Measurements from ENCODE around the gene NEUROG1. TPM values are rescaled to one million over a fixed set of nuclear protein-coding genes. Genes with fewer than 3 reads are reported as not detected.

The NEUROG1 gene
- total RNA-seq, 1 experiment from 2014 or later: not detected

DNA sequence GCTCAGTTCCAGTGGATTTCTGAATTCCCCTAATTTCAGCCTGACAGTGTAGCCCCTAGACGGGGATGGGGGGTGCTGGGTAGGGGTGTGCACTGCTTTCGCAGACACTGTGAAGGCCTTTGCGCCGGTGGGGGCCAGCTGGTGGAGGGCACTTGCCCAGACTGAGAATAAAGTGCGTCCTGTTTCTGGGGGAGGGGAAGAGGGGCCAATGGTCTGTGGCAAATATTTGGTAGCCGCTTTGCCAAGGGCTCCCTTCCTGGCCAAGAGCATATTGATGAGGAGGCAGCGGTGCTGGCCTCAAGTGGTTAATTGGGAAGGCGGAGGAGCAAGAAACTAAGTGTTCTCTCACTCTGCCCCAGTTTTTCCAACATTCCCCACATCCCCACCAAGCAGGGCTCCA lies 41.7 kb upstream of the NEUROG1 start:
- BruUV-seq (replicated peaks): no TSS peak
- no peaks in the 10 kb centered on the region for H3K9me3 ChIP-seq (ENCODE audit: low read depth, low read length, poor library complexity, severe bottlenecking)
- intact Hi-C loops (cut with micrococcal nuclease; ENCODE audit: unreplicated experiment): no loop called here
- no peaks in the 10 kb centered on the region for H3K36me3 ChIP-seq (ENCODE audit: insufficient read depth, low read length, poor library complexity, severe bottlenecking)
- CTCF ChIA-PET: interaction anchor here (1.5 kb wide), 1 partner anchor 11 kb away, joined by 7 read pairs; no protein-coding TSS in a partner anchor
- H3K4me3 ChIP-seq (ENCODE audit: low read depth, low read length, poor library complexity, severe bottlenecking): no peak overlapping the region
- no peak for DNase-seq (ENCODE audit: low spot score)
- H3K27ac ChIP-seq (ENCODE audit: low read depth, low read length, poor library complexity, severe bottlenecking): no peak overlapping the region
- TF ChIP-seq EZH2 (IDR thresholded peaks at IDR 0.05; ENCODE audit: borderline replicate concordance, low read depth, low read length, poor library complexity, severe bottlenecking): no peak
- TF ChIP-seq, protein P1, sequence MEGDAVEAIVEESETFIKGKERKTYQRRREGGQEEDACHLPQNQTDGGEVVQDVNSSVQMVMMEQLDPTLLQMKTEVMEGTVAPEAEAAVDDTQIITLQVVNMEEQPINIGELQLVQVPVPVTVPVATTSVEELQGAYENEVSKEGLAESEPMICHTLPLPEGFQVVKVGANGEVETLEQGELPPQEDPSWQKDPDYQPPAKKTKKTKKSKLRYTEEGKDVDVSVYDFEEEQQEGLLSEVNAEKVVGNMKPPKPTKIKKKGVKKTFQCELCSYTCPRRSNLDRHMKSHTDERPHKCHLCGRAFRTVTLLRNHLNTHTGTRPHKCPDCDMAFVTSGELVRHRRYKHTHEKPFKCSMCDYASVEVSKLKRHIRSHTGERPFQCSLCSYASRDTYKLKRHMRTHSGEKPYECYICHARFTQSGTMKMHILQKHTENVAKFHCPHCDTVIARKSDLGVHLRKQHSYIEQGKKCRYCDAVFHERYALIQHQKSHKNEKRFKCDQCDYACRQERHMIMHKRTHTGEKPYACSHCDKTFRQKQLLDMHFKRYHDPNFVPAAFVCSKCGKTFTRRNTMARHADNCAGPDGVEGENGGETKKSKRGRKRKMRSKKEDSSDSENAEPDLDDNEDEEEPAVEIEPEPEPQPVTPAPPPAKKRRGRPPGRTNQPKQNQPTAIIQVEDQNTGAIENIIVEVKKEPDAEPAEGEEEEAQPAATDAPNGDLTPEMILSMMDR (conservative IDR thresholded peaks at IDR 0.05; ENCODE audit: low read depth, low read length): no peak
- peaks cover 38% of the 10 kb centered on the region for H3K27me3 ChIP-seq (replicated peaks; ENCODE audit: insufficient read depth, low read depth, low read length, poor library complexity)
- no peaks in the 10 kb centered on the region for H3K4me1 ChIP-seq (ENCODE audit: insufficient read depth, low read length, poor library complexity, severe bottlenecking)
- POLR2A ChIA-PET (ENCODE audit: low non-redundant PET): no interaction called here

DNA sequence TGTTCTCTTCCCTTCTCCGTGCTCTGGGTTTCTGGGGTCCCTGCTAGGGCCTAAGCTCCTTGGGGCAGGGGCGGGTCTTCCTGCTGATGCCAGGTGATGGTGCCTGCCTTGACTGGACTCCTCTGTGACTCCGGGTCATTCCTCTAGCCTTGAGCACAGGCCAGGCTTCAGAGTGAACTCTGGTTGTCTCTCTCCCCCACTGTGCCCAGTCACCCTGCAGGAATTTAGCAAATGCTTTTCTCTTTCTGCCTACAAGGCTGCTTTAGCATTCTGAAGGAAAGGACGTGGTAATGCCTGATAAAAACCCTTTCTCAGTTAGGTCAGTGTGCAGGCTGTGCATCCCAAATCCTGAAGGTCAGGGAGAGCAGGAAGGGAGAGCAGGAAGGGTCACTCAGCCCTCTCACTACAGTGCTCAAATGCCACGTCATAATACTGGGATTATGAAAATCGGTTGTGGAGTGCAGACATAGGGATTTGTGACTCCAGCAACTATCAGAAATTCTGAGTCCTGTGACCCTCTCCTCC lies 40.4 kb upstream of the NEUROG1 start:
- no peaks in the 10 kb centered on the region for H3K36me3 ChIP-seq (ENCODE audit: insufficient read depth, low read length, poor library complexity, severe bottlenecking)
- no peak overlapping the region for H3K27ac ChIP-seq (ENCODE audit: low read depth, low read length, poor library complexity, severe bottlenecking)
- DNase-seq (ENCODE audit: low spot score): no peak
- no peak for TF ChIP-seq EZH2 (IDR thresholded peaks at IDR 0.05; ENCODE audit: borderline replicate concordance, low read depth, low read length, poor library complexity, severe bottlenecking)
- TF ChIP-seq, protein P1 (conservative IDR thresholded peaks at IDR 0.05; ENCODE audit: low read depth, low read length): no peak
- H3K9me3 ChIP-seq (ENCODE audit: low read depth, low read length, poor library complexity, severe bottlenecking): no peaks in the 10 kb centered on the region
- H3K4me1 ChIP-seq (ENCODE audit: insufficient read depth, low read length, poor library complexity, severe bottlenecking): no peaks in the 10 kb centered on the region
- ChIA-PET CTCF (interaction anchor here (1.5 kb wide), 1 partner anchor 10 kb away, joined by 7 read pairs; no protein-coding TSS in a partner anchor), POLR2A (ENCODE audit: low non-redundant PET) (no interaction called here)
- BruUV-seq (replicated peaks): no TSS peak
- H3K27me3 ChIP-seq (replicated peaks; ENCODE audit: insufficient read depth, low read depth, low read length, poor library complexity): peaks cover 34% of the 10 kb centered on the region
- intact Hi-C loops (cut with micrococcal nuclease; ENCODE audit: unreplicated experiment): no loop called here
- H3K4me3 ChIP-seq (ENCODE audit: low read depth, low read length, poor library complexity, severe bottlenecking): no peak overlapping the region

DNA sequence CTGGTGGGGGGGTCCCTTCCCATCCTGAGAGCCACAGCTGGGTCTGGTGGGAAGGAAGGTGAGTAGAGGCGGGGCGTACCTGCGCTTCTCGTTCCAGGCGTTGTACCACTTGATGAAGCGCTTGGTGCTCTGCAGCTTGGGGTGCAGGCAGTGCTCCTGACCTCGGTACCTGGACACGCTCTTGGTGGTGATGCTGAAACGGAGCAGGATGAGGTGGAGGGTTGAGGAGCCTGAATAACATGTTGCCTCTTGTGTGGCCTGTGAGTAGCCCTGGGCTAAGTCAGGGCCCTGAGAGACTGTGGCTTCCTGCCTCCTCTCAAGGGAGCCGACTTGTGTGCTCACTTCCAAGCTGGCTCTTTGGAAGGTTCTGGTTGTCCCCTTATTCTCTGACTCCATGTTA lies 38.7 kb upstream of the NEUROG1 start:
- Histone ChIP-seq H3K27me3 (replicated peaks; ENCODE audit: insufficient read depth, low read depth, low read length, poor library complexity) (peaks cover 27% of the 10 kb centered on the region), H3K36me3 (ENCODE audit: insufficient read depth, low read length, poor library complexity, severe bottlenecking) (no peaks in the 10 kb centered on the region), H3K9me3 (ENCODE audit: low read depth, low read length, poor library complexity, severe bottlenecking) (no peaks in the 10 kb centered on the region), H3K4me1 (ENCODE audit: insufficient read depth, low read length, poor library complexity, severe bottlenecking) (no peaks in the 10 kb centered on the region), H3K4me3 (ENCODE audit: low read depth, low read length, poor library complexity, severe bottlenecking) (no peak overlapping the region), H3K27ac (ENCODE audit: low read depth, low read length, poor library complexity, severe bottlenecking) (no peak overlapping the region)
- DNase-seq (ENCODE audit: low spot score): no peak
- no TSS peak for BruUV-seq (replicated peaks)
- ChIA-PET POLR2A (ENCODE audit: low non-redundant PET) (no interaction called here), CTCF (interaction anchor here (0.6 kb wide), 1 partner anchor 8 kb away, joined by 3 read pairs; no protein-coding TSS in a partner anchor)
- intact Hi-C loops (cut with micrococcal nuclease; ENCODE audit: unreplicated experiment): no loop called here
- no peak for TF ChIP-seq EZH2 (IDR thresholded peaks at IDR 0.05; ENCODE audit: borderline replicate concordance, low read depth, low read length, poor library complexity, severe bottlenecking)
- TF ChIP-seq, protein P1 (conservative IDR thresholded peaks at IDR 0.05; ENCODE audit: low read depth, low read length): no peak
